GM23248 (cell line): ENCODE data around the gene SNX27. TPM values are rescaled to one million over a fixed set of nuclear protein-coding genes. Genes with fewer than 3 reads are reported as not detected.
"Not testable (repeated sequence)": the region's sequence is repeated elsewhere in the genome, so short reads cannot be mapped to it uniquely, and the experiment has no call there.

Experiments
- DNase-seq: peaks from one replicate; pipeline ENCODE4 v3.0.0-alpha.2; 2015
- H2AFZ ChIP-seq: fragments of 200-600 bp; sonication (generic); 2 replicates; pipeline ENCODE4 v1.6.1; 2016; ENCODE audit warnings: antibody characterized with exemption
- H3F3A ChIP-seq: fragments of 200-600 bp; sonication (generic); 2 replicates; pipeline ENCODE4 v1.6.1; 2016; ENCODE audit warnings: mild to moderate bottlenecking, antibody characterized with exemption, mixed run types; ENCODE audit not compliant: insufficient read depth
- H3K27ac ChIP-seq: fragments of 200-600 bp; sonication (generic); 2 replicates; pipeline ENCODE4 v1.5.1; 2016; ENCODE audit warnings: mild to moderate bottlenecking
- H3K27me3 ChIP-seq: fragments of 200-600 bp; sonication (generic); replicated peaks from 2 replicates; pipeline ENCODE4 v1.6.1; 2016; ENCODE audit warnings: mild to moderate bottlenecking; ENCODE audit not compliant: insufficient read depth
- H3K36me3 ChIP-seq: fragments of 200-600 bp; sonication (generic); 2 replicates; pipeline ENCODE4 v1.6.1; 2016; ENCODE audit warnings: low read depth, mild to moderate bottlenecking
- H3K4me1 ChIP-seq: fragments of 200-600 bp; sonication (generic); 2 replicates; pipeline ENCODE4 v1.6.1; 2016; ENCODE audit warnings: mild to moderate bottlenecking; ENCODE audit not compliant: insufficient read depth
- H3K4me2 ChIP-seq: fragments of 200-600 bp; sonication (generic); one replicate; pipeline ENCODE4 v1.6.1; 2016; ENCODE audit warnings: mild to moderate bottlenecking; ENCODE audit not compliant: unreplicated experiment
- H3K4me3 ChIP-seq: fragments of 200-600 bp; sonication (generic); 2 replicates; pipeline ENCODE4 v1.5.1; 2016; ENCODE audit warnings: mild to moderate bottlenecking
- H3K79me2 ChIP-seq: fragments of 200-600 bp; sonication (generic); 2 replicates; pipeline ENCODE4 v1.6.1; 2016; ENCODE audit warnings: mild to moderate bottlenecking; ENCODE audit not compliant: insufficient read depth
- H3K9ac ChIP-seq: fragments of 200-600 bp; sonication (generic); 2 replicates; pipeline ENCODE4 v1.6.1; 2016; ENCODE audit warnings: mild to moderate bottlenecking
- H3K9me2 ChIP-seq: fragments of 200-600 bp; sonication (generic); 2 replicates; pipeline ENCODE4 v1.6.1; 2016; ENCODE audit warnings: mixed run types, mild to moderate bottlenecking, moderate library complexity; ENCODE audit not compliant: insufficient read depth
- H3K9me3 ChIP-seq: fragments of 200-600 bp; sonication (generic); one replicate; pipeline ENCODE4 v1.6.1; 2017; ENCODE audit warnings: low read depth
- H4K20me1 ChIP-seq: fragments of 200-600 bp; sonication (generic); 2 replicates; pipeline ENCODE4 v1.6.0; 2016; ENCODE audit not compliant: insufficient read depth
- EZH2 ChIP-seq: fragments of 200-600 bp; sonication (generic); IDR thresholded peaks from 2 replicates; pipeline ENCODE4 v1.6.1; 2018; ENCODE audit warnings: antibody characterized with exemption, mild to moderate bottlenecking; ENCODE audit not compliant: insufficient read depth, poor library complexity, severe bottlenecking
- EZH2phosphoT487 ChIP-seq: fragments of 200-600 bp; sonication (generic); IDR thresholded peaks from 2 replicates; pipeline ENCODE4 v1.6.1; 2018; ENCODE audit warnings: antibody characterized with exemption, moderate library complexity, mild to moderate bottlenecking, low read depth; ENCODE audit not compliant: insufficient read depth
- WGBS, 2 experiments: methylation state at CpG; one replicate each; pipeline ENCODE4 v1.1.6; 2015 to 2017; ENCODE audit warnings: low lambda C conversion rate in 2 of 2, low coverage in 1 of 2; ENCODE audit errors: missing lambda C conversion rate in 2 of 2; 5-methylcytosine and 5-hydroxymethylcytosine counted together
- in situ Hi-C: fragments of 300-500 bp; cut with MboI; formaldehyde crosslinking; loops from 2 replicates; pipeline ENCODE4 v1.15.0; 2020
- polyA plus RNA-seq: library from polyadenylated mRNA; unstranded; fragments of >200 nt; fragmentation: Nextera tagmentation; extraction: Ambion mirVana; gene quantifications from 2 replicates; pipeline ENCODE4 v1.2.1, GENCODE V29; 2016
- total RNA-seq: library from RNA; depleted of rRNA; stranded (reverse); fragments of >200 nt; shearing (Covaris generic); gene quantifications from 2 replicates; pipeline ENCODE4 v1.2.3, GENCODE V29; 2014

Gene SNX27
- total and polyA plus RNA-seq, 2 experiments from 2014 or later = 12.0 to 18.0 TPM

DNA sequence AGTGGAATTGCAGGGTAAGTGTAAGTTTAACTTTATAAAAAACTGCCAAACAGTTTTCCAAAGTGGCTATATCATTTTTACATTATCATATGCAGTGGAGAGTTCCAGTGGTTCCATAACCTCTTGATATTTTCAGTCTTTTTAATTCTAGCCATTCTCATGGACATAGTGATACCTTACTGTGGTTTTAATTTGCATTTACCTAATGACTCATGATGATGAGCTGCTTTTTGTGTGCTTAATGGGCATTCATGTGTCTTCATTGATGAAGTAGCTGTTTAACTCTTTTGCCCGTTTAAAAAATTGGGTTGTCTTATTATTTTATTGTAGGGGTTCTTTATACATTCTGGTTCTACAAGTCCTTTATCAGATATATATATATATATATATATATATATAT, 29.4 kb downstream of the SNX27 start:
- H3K9me2 ChIP-seq = no peaks in the 10 kb centered on the region
- no peaks in the 10 kb centered on the region for H3K27me3 ChIP-seq
- peaks cover 16% of the 10 kb centered on the region for H3K4me1 ChIP-seq
- H3K27ac ChIP-seq = no peak overlapping the region
- WGBS, 2 experiments = 89 to 96% methylated on average over 1 of the region's 1 CpG
- in situ Hi-C loops = no loop called here
- H3K9ac ChIP-seq = no peak overlapping the region
- H4K20me1 ChIP-seq = no peaks in the 10 kb centered on the region
- no peak overlapping the region for H3K4me2 ChIP-seq
- H3K79me2 ChIP-seq = peaks cover 51% of the 10 kb centered on the region
- no peaks in the 10 kb centered on the region for H3F3A ChIP-seq
- TF ChIP-seq EZH2phosphoT487 (no peak), EZH2 (no peak)
- H3K4me3 ChIP-seq = no peak overlapping the region
- H2AFZ ChIP-seq = no peak overlapping the region
- no peaks in the 10 kb centered on the region for H3K36me3 ChIP-seq
- DNase-seq = no peak
- no peaks in the 10 kb centered on the region for H3K9me3 ChIP-seq

DNA sequence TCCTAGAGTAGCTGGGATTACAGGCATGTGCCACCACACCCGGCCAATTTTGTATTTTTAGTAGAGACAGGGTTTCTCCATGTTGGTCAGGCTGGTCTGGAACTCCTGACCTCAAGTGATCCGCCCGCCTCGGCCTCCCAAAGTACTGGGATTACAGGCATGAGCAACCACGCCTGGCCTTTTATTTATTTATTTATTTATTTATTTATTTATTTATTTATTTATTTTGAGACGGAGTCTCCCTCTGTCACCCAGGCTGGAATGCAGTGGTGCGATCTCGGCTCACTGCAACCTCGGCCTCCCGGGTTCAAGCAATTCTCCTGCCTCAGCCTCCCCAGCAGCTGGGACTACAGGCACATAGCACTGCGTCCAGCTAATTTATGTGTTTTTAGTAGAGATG, 31.2 kb downstream of the SNX27 start:
- WGBS, 2 experiments = 84 to 93% methylated on average over 10 to 11 of the region's 11 CpGs
- not testable (repeated sequence) for H3K27ac ChIP-seq, DNase-seq

GRCh38 chr1:151644001-151644400, 32.2 kb downstream of the SNX27 start:
- WGBS, 2 experiments = 91 to 99% methylated on average over 2 of the region's 2 CpGs
- no peaks in the 10 kb centered on the region for H3K27me3 ChIP-seq
- H3K4me1 ChIP-seq = peaks cover 16% of the 10 kb centered on the region
- no peaks in the 10 kb centered on the region for H3K9me3 ChIP-seq
- no peaks in the 10 kb centered on the region for H4K20me1 ChIP-seq
- no peak overlapping the region for H3K4me3 ChIP-seq
- H3K36me3 ChIP-seq = no peaks in the 10 kb centered on the region
- DNase-seq = peak; percentile 16
- peaks cover 34% of the 10 kb centered on the region for H3K79me2 ChIP-seq
- TF ChIP-seq EZH2 (no peak), EZH2phosphoT487 (no peak)
- H3K9me2 ChIP-seq = no peaks in the 10 kb centered on the region
- H3K27ac ChIP-seq = no peak overlapping the region
- H3F3A ChIP-seq = no peaks in the 10 kb centered on the region
- no peak overlapping the region for H2AFZ ChIP-seq
- H3K9ac ChIP-seq = no peak overlapping the region
- no peak overlapping the region for H3K4me2 ChIP-seq
- in situ Hi-C loops = no loop called here

More for the DNA sequence above, 31.2 kb downstream of the SNX27 start:
- H4K20me1 ChIP-seq, H3F3A ChIP-seq, H2AFZ ChIP-seq, H3K27me3 ChIP-seq, H3K36me3 ChIP-seq, H3K4me3 ChIP-seq, H3K9me3 ChIP-seq, in situ Hi-C loops, H3K4me2 ChIP-seq, H3K9me2 ChIP-seq, H3K9ac ChIP-seq: not testable (repeated sequence)
- H3K4me1 ChIP-seq = peaks cover 16% of the 10 kb centered on the region
- H3K79me2 ChIP-seq = peaks cover 39% of the 10 kb centered on the region

DNA sequence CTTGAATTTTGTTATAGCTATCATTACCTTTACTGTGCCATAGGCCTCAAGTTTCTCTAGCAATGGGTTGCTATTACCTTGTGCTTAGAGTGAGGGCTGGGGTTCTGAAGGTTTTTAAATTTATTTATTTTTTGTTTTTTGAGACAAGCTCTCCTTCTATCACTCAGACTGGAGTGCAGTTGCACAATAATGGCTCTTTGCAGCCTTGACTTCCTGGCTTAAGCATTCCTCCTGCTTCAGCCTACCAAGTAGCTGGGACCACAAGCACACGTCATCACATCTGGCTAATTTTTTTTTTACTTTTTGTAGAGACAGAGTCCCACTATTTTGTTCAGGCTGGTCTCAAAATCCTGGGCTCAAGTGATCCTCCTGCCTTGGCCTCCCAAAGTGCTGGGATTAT, 41.5 kb downstream of the SNX27 start:
- Histone ChIP-seq H3K4me3 (no peak overlapping the region), H3K27ac (no peak overlapping the region), H3K9ac (no peak overlapping the region), H3K9me3 (no peaks in the 10 kb centered on the region), H3K79me2 (peaks cover 26% of the 10 kb centered on the region), H3K36me3 (no peaks in the 10 kb centered on the region), H2AFZ (no peak overlapping the region), H3K4me2 (no peak overlapping the region), H3K9me2 (no peaks in the 10 kb centered on the region), H3K27me3 (no peaks in the 10 kb centered on the region), H3K4me1 (peaks cover 4% of the 10 kb centered on the region; the same call in 1 of the 2 replicates), H3F3A (no peaks in the 10 kb centered on the region), H4K20me1 (no peaks in the 10 kb centered on the region)
- TF ChIP-seq EZH2phosphoT487 (no peak), EZH2 (no peak)
- peak; percentile 70 for DNase-seq
- in situ Hi-C loops = no loop called here
- 41 to 61% methylated on average over 1 of the region's 1 CpG for WGBS, 2 experiments

DNA sequence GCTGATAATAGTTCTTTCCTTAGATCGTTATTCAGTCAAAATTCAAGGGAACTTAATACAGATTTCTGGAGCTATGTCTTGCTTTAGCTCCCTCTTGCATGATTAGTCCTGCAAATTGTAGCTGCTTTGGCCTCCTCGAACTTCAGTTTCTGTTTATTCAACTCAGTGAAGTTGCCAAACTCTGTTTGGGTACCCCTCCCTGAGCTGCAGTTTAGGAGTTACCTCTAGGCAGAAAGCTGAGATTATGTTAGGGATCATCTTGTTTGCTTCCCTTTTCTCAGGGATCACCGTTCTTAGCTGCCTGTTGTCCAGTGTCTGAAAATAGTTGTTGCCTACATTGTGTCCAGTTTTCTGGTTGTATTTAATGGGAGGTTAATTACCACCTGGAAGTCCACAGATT, 43.5 kb downstream of the SNX27 start:
- in situ Hi-C loops = no loop called here

More for the DNA sequence above, 43.5 kb downstream of the SNX27 start:
- Histone ChIP-seq H3K9me3 (no peaks in the 10 kb centered on the region), H3K4me1 (peaks cover 4% of the 10 kb centered on the region; the same call in 1 of the 2 replicates), H4K20me1 (no peaks in the 10 kb centered on the region), H3K4me2 (no peak overlapping the region), H3K79me2 (peaks cover 22% of the 10 kb centered on the region; the same call in 1 of the 2 replicates), H3F3A (no peaks in the 10 kb centered on the region), H3K4me3 (no peak overlapping the region), H3K9me2 (no peaks in the 10 kb centered on the region), H2AFZ (no peak overlapping the region), H3K27ac (no peak overlapping the region), H3K27me3 (no peaks in the 10 kb centered on the region), H3K36me3 (0 out of 2 replicates have a peak, but pooled peaks cover 3% of the 10 kb centered on the region), H3K9ac (no peak overlapping the region)
- no peak for TF ChIP-seq EZH2phosphoT487
- no peak for TF ChIP-seq EZH2
- DNase-seq = no peak
- 52 to 53% methylated on average over 3 of the region's 3 CpGs for WGBS, 2 experiments
